ENCODE measurements around the gene GABRA6. TPM values are rescaled to one million over a fixed set of nuclear protein-coding genes. Genes with fewer than 3 reads are reported as not detected.

The GABRA6 gene
- total and polyA plus RNA-seq, 4 donors = not detected

DNA sequence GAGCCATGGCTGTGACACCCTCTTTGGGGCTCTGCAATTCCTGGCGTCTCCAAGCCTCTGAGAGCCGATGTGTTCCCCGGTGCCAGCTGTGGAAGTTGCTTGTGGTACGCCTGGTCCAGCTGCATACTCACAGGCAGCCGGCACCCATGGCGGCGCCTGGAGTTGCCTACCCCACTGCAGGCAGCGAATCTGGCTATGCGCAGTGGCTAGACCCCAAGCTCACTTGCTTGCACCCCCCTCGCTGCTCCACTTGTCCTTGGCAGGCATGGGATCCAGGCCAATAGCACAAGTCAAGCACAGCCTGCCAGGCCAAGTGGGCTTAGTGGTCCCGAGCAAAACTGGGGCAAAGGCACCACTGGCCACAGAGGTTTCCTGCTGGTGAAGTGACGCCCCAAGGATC, 24.7 kb upstream of the GABRA6 start:
- no peak for DNase-seq (ENCODE audit: low spot score)

DNA sequence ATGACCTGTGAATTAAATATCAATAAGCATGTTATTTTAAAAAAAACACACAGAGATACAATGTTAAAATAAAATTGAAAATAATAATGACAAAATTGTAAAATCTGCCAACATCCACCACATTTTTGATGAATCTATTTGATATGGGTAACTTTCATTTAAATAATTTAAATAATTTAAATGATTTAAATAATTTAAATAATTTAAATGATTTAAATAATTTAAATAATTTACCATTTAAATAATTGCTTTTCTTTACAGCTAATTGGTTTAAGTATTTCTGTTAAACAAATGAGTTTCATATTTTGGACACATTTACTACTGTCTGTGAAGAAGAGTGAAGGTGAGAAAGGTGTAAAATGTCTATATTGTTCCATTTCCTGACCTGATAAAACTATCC, 22.1 kb upstream of the GABRA6 start:
- TF ChIP-seq FOXA2 (IDR thresholded peaks at IDR 0.05) (no peak), FOXA1 (IDR thresholded peaks at IDR 0.05) (no peak), HNF4G (IDR thresholded peaks at IDR 0.05) (no peak), HNF4A (conservative IDR thresholded peaks at IDR 0.05) (no peak), EGR1 (IDR thresholded peaks at IDR 0.05; ENCODE audit: low read depth in 2 of 2) (no peak), RAD21 (IDR thresholded peaks at IDR 0.05) (no peak)
- TF ChIP-seq, protein P1, sequence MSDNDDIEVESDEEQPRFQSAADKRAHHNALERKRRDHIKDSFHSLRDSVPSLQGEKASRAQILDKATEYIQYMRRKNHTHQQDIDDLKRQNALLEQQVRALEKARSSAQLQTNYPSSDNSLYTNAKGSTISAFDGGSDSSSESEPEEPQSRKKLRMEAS (IDR thresholded peaks at IDR 0.05) = no peak
- TF ChIP-seq, protein P2, sequence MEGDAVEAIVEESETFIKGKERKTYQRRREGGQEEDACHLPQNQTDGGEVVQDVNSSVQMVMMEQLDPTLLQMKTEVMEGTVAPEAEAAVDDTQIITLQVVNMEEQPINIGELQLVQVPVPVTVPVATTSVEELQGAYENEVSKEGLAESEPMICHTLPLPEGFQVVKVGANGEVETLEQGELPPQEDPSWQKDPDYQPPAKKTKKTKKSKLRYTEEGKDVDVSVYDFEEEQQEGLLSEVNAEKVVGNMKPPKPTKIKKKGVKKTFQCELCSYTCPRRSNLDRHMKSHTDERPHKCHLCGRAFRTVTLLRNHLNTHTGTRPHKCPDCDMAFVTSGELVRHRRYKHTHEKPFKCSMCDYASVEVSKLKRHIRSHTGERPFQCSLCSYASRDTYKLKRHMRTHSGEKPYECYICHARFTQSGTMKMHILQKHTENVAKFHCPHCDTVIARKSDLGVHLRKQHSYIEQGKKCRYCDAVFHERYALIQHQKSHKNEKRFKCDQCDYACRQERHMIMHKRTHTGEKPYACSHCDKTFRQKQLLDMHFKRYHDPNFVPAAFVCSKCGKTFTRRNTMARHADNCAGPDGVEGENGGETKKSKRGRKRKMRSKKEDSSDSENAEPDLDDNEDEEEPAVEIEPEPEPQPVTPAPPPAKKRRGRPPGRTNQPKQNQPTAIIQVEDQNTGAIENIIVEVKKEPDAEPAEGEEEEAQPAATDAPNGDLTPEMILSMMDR (IDR thresholded peaks at IDR 0.05; ENCODE audit: low read depth, low read length, missing input control) = no peak
- no peak for DNase-seq (ENCODE audit: low spot score)
- Histone ChIP-seq H3K36me3 (ENCODE audit: control insufficient read depth in 4 of 4, insufficient read depth in 3 of 4, low read depth in 1 of 4, low read length in 3 of 4) (no peaks in the 10 kb centered on the region), H3K27ac (ENCODE audit: low read depth in 1 of 2, low read length in 2 of 2) (no peak overlapping the region), H3K9ac (ENCODE audit: low read depth in 1 of 2, low read length in 2 of 2) (no peak overlapping the region), H3K4me1 (ENCODE audit: control insufficient read depth in 4 of 4, insufficient read depth in 4 of 4, low read length in 3 of 4) (no peaks in the 10 kb centered on the region), H3K9me3 (ENCODE audit: control insufficient read depth in 4 of 4, low read length in 3 of 4) (no peaks in the 10 kb centered on the region), H3K4me3 (ENCODE audit: low read depth in 1 of 3, low read length in 3 of 3) (no peak overlapping the region), H3K27me3 (ENCODE audit: control insufficient read depth in 4 of 4, insufficient read depth in 4 of 4, low read length in 3 of 4) (no peaks in the 10 kb centered on the region)

More for the DNA sequence above, 24.7 kb upstream of the GABRA6 start:
- Histone ChIP-seq H3K9me3 (ENCODE audit: control insufficient read depth in 4 of 4, low read length in 3 of 4) (no peaks in the 10 kb centered on the region), H3K9ac (ENCODE audit: low read depth in 1 of 2, low read length in 2 of 2) (no peak overlapping the region), H3K27ac (ENCODE audit: low read depth in 1 of 2, low read length in 2 of 2) (no peak overlapping the region), H3K36me3 (ENCODE audit: control insufficient read depth in 4 of 4, insufficient read depth in 3 of 4, low read depth in 1 of 4, low read length in 3 of 4) (no peaks in the 10 kb centered on the region), H3K27me3 (ENCODE audit: control insufficient read depth in 4 of 4, insufficient read depth in 4 of 4, low read length in 3 of 4) (no peaks in the 10 kb centered on the region), H3K4me1 (ENCODE audit: control insufficient read depth in 4 of 4, insufficient read depth in 4 of 4, low read length in 3 of 4) (no peaks in the 10 kb centered on the region), H3K4me3 (ENCODE audit: low read depth in 1 of 3, low read length in 3 of 3) (no peak overlapping the region)
- TF ChIP-seq SP1 (IDR thresholded peaks at IDR 0.05) (no peak), GABPA (IDR thresholded peaks at IDR 0.05 in 1 of 2, conservative IDR thresholded peaks at IDR 0.05 in 1 of 2) (no peak), JUND (IDR thresholded peaks at IDR 0.05) (no peak), FOXA2 (IDR thresholded peaks at IDR 0.05) (no peak), FOXA1 (IDR thresholded peaks at IDR 0.05) (no peak), RAD21 (IDR thresholded peaks at IDR 0.05) (no peak), EGR1 (IDR thresholded peaks at IDR 0.05; ENCODE audit: low read depth in 2 of 2) (no peak), HNF4G (IDR thresholded peaks at IDR 0.05) (no peak)
- TF ChIP-seq, protein P2 (IDR thresholded peaks at IDR 0.05; ENCODE audit: low read depth, low read length, missing input control) = no peak
- TF ChIP-seq, protein P1 (IDR thresholded peaks at IDR 0.05) = no peak
- TF ChIP-seq, protein P3, sequence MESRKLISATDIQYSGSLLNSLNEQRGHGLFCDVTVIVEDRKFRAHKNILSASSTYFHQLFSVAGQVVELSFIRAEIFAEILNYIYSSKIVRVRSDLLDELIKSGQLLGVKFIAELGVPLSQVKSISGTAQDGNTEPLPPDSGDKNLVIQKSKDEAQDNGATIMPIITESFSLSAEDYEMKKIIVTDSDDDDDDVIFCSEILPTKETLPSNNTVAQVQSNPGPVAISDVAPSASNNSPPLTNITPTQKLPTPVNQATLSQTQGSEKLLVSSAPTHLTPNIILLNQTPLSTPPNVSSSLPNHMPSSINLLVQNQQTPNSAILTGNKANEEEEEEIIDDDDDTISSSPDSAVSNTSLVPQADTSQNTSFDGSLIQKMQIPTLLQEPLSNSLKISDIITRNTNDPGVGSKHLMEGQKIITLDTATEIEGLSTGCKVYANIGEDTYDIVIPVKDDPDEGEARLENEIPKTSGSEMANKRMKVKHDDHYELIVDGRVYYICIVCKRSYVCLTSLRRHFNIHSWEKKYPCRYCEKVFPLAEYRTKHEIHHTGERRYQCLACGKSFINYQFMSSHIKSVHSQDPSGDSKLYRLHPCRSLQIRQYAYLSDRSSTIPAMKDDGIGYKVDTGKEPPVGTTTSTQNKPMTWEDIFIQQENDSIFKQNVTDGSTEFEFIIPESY (IDR thresholded peaks at IDR 0.05) = no peak
- TF ChIP-seq, protein P4, sequence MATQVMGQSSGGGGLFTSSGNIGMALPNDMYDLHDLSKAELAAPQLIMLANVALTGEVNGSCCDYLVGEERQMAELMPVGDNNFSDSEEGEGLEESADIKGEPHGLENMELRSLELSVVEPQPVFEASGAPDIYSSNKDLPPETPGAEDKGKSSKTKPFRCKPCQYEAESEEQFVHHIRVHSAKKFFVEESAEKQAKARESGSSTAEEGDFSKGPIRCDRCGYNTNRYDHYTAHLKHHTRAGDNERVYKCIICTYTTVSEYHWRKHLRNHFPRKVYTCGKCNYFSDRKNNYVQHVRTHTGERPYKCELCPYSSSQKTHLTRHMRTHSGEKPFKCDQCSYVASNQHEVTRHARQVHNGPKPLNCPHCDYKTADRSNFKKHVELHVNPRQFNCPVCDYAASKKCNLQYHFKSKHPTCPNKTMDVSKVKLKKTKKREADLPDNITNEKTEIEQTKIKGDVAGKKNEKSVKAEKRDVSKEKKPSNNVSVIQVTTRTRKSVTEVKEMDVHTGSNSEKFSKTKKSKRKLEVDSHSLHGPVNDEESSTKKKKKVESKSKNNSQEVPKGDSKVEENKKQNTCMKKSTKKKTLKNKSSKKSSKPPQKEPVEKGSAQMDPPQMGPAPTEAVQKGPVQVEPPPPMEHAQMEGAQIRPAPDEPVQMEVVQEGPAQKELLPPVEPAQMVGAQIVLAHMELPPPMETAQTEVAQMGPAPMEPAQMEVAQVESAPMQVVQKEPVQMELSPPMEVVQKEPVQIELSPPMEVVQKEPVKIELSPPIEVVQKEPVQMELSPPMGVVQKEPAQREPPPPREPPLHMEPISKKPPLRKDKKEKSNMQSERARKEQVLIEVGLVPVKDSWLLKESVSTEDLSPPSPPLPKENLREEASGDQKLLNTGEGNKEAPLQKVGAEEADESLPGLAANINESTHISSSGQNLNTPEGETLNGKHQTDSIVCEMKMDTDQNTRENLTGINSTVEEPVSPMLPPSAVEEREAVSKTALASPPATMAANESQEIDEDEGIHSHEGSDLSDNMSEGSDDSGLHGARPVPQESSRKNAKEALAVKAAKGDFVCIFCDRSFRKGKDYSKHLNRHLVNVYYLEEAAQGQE (IDR thresholded peaks at IDR 0.05) = no peak
- 82% methylated on average over 12 of the region's 12 CpGs for WGBS

Measured in liver (tissue), 9 donors.